SIG-M5 treated with dmso at 0.1 percent for 504 hours (cell line): ENCODE data around the gene RPP25L.

ENCODE experiments used
- DNase-seq: peaks from one replicate; lab custom pipeline; 2025; ENCODE audit not compliant: unreplicated experiment; lab: John Stamatoyannopoulos, UW

Gene RPP25L

DNA sequence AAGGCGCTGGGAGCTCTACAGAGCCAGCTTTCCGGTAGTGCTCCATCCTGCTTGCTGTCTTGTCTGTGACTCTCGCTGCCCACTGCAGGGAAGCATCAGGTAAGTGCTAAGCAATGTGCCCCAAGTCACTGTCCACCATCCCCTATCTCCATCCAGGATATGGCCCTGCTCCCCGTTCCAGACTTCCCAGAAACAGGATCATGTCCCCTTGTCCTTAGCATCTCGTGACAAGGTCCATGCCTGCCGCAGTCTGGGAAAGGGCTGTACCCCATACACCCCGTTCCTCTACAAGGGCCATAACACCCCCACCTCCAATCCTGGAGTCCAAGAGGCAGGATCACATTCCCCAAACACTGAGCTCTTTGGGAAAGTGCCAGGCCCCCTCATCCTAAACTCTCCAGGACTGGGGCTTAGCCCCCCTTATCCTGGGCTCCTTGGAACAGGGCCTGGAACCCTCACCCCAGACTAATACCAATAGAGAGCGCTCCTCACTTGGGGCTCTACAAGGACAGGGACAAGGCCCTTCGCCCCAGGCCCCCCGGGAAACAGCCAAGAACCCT, 566 bp downstream of the RPP25L start:
- DNase-seq: no peak

DNA sequence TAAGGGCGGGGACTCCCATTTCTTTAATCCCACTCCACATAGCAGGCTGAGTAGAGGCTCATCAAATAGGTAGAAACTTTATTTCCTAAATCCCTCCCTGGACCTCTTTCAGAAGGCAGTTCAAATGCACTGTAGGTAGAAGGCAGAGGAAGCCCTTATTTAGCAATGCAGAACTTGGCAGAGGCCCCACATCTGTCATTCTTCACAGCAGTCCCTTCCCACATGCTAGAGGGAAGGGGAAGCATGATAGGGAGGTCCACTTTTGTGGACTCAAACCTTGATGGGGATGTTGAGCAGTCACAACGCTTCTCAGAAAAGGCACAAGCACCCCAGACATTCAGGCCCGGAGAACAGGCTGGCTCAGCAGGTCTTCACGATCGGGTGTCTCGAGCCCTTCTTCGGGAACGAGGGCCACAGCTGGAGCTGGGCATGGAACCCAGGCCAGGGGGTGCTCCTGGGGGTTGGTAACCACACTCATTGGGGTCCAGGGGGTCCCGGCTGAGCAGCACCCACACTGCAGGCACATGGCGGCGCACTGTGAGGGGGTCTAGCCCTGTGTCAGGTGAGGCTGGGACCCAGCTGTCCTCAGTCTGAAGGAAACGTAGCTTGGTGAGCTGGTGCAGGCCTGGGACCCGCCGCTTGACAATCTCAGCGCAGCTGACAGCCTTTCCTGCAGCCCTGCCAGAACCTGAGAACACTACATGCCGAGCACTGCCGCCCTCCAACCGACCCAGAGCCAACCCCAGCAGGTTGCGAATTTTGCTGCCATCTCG, 1.3 kb downstream of the RPP25L start:
- peak; percentile 24 for DNase-seq

DNA sequence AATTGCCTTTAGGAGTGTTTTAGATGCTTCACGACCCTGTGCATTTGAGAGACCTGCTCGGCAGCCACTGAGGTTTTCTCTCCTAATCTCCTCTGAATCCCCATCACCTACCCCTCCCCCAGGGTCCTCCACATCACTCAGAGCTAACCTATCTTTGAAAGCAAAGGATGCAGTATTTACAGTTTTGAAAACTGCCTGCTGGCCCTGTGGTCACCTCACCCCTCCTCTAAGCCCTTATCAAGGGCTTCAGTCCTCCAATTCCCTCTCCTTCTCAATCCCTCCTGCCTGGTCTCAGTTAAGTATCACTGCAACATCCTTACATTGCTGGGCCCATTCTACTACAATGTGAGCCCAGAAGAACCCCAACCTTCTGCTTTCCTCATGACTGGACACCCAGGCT, 4.6 kb downstream of the RPP25L start:
- DNase-seq: no peak

DNA sequence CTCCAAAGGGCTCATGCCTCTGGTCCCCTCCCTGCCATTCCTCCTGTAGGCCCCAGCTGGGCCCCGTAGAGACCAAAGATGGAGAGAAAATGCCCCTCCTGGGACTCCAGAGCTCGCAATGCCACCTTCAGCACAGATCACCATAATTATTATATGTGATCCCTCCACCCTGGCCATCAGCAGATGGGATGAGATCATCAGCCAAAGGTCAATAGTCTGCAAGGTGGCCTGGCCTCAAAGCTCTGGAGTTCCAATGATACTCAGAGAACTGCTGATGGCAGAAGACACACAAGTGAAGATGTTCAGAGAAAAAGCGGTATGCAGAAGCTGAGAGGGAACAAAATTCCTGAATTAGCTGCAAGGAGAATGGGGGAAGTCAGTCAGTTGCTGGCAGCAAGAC, 5.0 kb downstream of the RPP25L start:
- no peak for DNase-seq

DNA sequence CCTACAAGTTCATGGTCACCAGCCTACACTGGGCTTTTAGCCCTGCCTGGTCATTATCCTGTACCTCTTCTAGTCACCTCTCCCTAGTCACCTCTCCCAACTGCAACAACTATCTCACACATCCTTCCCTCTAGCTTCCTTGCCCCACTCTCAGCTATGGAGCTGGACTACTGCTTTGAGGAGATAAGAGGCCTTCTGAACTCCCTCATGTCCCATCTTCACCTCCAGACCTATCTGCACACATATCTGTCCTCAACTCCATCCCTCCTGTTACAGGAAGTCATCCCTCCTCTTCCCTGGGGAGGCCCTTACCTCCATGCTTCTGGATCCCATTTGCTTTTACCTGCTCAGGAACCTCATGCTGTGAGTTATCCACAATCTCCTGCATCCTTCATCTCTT, 5.7 kb downstream of the RPP25L start:
- DNase-seq: no peak

DNA sequence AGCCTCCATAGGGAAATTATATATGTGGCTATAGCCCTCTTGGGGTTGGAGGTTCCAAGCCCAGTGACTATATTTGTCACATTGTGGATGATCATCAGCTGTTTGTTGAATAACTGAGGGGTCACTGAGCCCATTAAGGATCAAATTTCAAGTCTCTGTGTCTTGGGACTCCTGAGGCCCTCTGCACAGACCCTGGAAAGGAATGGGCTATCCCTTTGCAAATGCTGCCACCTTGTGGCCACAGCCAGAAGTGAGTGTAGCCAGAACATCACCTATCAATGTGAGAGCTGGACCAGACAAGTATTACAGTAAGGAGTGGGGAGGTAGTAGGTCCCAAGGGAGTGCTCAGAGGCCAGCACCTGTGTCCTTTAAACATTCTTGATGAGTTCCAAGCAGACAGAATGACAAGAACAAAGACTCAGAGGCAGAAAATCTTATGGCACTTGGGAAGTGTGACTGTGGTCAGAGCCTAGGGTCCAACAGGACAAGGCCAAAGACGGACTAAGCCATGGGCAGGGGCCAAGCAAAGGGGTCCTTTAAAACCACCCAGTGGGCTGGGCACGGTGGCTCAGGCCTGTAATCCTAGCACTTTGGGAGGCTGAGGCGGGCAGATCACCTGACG, 8.2 kb downstream of the RPP25L start:
- DNase-seq: peak; percentile 57

DNA sequence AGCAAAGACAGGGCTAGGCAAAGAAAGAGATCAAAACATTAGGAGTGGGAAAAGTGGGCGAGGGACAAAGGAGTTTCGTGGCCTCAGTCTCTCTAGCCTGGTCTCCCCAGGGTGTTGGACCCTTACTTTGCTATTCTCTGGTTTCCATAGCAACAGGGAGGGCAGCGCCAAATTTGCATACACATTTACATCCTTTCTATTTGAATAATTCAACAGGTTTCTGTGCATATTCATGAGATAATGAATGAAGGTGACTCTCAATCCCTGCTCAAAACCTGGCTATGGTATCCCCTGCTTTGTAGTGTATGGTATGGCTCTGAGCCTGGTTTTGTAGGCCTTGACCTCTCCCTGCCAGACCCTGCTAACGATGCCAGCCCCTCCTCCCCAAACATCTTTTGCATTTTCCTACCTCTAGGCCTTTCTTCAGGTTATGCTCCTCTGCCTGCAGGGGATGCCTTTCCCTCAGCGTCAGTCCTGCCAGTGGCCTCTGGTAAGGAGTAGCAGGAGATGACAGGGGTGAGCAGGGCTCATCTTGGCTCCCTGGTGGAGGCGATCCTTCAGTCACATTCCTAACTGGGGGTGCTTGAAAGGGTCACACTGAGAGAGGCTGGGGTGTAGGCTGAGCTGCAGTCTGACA, 9.8 kb downstream of the RPP25L start:
- DNase-seq: no peak

DNA sequence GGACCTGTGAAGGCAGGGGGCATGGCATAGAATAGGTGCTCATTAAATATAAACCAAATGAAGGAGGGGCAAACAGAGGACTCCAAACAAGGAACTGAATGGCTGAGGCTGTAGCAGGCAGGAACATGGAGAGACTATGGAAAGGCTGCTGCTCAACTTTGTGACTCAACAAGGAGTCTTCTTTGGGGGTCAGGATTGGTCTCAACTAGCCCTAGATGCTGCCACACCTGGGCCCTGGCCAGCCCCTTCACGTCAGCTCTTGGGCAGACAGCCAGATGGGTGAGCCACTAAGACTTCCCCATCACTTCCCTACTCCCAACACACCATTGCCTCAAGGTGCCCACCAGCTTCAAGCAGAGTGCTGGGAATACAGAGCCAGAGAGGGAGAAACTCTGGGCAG, 11.0 kb downstream of the RPP25L start:
- DNase-seq: no peak

DNA sequence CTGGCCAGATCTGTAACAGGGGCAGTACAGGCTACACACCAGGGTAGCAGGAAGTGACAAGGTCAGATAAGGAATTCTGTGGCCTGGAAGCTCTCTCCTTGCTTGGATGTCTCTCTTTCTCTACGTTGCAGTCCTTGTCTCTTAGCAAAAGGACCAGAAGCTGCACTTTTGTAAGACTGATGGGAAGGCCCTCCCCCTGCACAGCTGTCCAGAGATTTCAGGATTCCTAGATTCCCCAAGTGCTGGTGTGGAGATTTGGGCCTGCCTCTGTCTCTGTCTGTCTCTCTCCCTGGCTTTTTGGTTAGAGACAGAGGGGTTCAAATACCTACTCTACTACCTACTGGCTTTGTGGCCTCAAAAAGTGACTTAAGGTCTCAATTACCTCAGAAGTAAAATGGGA, 12.4 kb downstream of the RPP25L start:
- no peak for DNase-seq

DNA sequence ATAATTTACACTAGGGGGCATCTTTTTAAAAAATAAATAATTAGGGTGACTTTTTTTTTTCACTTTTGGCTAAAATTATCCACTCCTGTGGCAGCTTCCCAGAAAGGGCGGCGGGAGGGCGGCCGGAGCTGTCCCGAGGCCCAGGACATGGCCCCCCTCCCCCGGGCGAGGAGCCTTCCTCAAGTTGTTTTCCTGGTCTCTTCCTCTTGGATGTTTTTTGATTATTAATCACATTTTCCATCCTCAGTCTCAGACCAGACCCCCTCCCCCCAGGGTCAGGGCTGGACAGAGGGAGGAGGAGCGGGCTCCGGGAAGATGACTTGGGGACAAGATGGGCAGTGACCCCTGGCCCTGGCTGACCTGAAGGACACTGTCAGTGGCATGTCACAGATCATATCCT, 17.7 kb downstream of the RPP25L start:
- DNase-seq: no peak

DNA sequence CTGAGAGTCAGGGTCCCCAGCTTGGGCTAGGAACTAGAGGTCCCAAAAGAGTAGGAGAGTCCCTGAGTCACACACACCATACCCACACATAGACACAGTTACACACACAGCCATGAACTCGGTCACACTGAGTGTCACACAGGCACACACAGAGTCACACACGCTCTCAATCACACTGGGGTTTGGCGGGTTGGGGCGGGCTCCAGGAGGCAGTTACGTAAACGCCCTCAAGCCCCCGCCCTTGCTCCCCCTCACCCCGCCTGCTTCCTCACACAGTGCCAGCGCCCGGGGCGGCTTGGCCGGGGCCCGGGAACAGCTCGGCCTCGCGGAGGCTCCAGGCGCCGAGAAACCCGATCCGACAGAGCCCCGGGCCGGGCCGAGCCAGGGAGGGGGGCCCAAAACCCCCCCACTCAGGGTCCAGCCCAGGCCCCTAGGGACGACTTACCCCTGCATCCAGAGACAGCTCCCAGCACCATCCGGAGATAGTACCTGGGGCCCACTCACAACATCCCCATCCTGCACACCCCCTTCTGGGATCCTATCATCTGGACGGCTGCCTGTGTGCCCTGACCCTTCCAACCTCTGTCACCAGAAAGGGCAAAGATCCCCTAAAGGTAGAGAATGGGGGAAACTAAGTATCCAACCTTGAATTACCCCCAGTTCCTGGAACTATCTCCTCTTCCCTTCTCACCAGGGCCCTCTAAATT, 18.8 kb downstream of the RPP25L start:
- peak; percentile 10 for DNase-seq

DNA sequence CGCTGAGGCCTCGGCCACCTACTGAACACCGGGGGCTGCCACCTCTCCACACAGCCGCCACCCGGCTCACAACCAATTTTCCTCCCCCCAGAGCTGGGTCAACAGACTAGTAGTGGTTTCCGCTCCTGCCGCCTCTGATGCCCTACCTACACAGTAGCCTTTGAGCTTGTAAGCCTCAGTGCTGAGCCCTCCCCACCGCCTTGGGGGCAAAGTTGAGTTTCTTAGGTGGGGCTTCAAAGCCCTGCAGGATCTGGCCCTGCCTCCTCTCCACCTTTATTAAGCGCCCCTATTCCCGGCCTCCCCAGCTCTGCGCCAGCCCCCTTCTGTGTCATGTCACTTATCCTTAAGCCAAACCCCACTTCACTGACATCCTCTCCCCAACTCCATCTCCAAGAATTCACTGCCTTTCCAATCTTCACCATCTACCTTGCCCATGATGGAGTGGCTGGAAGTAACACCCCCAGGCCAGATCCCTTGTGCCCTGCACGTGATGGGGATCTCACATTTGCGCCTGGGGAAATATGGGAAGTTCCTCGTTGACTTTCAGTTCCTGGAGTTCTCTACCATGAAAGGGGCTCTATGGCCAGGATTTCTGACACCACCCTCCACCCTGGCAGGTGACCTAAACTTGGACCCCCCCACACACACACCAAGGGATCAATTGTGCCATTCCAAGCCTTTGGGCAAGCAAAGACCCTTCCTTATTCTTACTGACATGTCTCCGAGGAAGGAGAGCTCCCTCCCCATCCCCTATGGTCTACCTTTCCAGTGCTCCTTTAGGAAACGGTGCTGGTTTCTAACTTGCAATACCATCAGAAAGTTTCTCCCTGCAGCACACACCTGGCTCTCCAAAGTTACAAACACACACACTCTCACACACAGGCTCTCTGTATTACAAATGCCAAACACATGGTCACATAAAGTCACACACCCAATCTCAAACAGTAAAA, 19.7 kb downstream of the RPP25L start:
- DNase-seq: peak; percentile 39

DNA sequence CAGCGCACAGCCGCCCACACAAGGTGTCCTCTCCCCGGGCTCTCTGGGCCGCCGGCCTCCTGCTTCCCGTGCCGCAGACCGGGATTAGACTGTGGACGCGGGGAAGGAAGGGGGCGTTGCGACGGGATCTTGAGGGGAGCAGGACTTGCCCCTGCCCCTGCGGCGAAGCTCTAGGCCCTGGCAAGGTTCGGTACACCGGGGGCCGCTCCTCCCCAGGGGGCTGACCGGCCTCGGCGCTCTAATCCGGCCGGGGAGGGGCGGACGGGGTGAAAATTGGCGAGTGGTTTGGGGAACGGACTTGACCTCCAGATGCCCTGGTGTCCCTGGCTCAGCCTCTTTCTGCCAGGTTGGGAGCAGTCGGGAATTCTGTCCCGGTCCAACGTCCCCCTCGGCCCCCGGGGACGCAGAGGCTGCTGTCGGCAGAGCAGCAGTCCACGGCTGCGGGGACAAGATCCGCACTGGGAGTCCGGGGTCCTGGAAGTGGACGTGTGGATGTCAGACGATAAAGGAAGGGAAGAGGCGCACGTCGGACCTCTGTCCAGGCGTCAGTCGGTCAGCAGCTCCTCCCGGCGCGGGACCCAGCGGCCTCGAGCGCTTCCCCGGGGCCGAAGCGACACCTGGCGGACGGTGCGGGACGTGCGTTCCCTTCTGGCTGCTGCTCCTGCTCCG, 20.5 kb downstream of the RPP25L start:
- DNase-seq: peak; percentile 50

DNA sequence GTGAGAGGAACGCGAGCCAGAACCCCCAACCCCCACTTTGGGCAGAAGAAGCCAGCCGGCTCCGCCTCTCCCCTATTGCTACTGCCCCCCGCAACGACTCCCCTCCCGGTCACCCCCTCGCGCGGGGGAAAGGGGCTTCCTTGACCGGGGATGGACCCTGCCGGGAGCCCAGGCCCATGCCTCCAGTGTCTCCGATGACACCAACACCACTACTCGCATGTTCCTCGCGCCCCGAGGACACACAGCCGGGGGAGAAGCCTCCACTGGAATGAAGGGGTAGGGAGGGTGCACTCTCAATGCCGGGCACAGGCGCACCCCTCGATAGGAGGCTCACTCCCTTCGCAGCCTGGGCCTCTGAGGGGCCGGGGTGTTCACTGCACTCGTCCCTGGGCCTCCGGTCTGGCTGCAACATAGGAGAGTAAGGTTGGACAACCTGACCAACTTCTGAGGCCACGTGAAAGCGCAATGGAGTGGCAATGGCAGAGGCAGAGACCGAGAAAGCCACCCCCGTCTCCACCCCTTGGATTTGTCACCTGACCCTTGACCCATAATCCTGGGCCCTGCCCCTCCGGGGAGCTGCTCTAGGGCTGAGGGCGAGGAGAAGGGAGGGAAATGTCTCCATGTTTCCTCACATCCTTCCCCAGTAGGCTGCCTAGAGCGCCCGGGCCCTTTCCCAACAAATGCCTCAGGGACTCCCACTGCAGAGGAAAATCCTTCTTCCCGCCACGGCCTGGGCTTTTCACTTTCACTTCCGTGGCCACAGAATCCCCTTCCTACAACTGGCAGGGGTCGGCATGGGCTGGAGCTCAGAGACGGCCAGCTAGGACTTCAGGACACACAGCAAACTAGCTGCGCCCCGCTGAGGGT, 21.3 kb downstream of the RPP25L start:
- DNase-seq: peak; percentile 4

DNA sequence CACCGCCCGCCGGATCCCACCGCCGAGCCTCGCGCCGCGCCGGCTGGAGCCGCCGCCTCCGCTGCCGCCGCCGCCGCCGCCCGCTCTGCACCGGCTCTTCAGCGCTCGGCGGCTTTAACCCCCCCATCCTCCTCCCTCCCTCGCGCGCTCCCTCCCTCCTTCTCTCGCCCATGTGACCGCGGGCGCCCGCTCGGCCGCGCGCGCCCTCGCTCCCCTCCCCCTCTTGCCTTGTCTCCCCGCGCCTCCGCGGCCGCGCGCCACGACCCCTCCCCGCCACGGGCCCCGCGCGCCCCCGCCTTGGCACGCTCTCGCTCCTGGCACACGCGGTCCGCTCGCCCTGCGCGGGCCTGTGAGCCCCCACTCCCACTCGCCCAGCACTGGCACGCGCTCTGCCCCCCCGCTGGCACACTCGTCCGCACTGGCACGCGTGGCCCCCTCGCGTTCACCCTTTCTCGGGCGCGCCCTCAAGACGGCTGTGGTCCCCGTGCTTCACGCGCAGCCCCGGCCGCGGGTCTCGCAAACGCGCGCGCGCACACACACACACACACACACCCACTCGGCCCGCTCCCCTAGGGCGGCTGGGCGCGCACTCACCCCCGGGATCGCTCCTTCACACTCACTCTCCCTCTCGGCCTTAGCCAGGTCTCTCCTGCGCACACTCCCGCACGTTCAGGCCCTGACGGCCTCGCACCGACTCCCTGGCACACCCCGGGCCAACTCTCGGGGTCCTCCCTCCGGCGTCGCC, 22.1 kb downstream of the RPP25L start, which contains the start of gene CNTFR:
CNTFR (minus strand) TSS at position 89 of the 745 bp plus-strand sequence. CDS start 20,743 bp downstream, outside the sequence.
- DNase-seq: peak; percentile 9

DNA sequence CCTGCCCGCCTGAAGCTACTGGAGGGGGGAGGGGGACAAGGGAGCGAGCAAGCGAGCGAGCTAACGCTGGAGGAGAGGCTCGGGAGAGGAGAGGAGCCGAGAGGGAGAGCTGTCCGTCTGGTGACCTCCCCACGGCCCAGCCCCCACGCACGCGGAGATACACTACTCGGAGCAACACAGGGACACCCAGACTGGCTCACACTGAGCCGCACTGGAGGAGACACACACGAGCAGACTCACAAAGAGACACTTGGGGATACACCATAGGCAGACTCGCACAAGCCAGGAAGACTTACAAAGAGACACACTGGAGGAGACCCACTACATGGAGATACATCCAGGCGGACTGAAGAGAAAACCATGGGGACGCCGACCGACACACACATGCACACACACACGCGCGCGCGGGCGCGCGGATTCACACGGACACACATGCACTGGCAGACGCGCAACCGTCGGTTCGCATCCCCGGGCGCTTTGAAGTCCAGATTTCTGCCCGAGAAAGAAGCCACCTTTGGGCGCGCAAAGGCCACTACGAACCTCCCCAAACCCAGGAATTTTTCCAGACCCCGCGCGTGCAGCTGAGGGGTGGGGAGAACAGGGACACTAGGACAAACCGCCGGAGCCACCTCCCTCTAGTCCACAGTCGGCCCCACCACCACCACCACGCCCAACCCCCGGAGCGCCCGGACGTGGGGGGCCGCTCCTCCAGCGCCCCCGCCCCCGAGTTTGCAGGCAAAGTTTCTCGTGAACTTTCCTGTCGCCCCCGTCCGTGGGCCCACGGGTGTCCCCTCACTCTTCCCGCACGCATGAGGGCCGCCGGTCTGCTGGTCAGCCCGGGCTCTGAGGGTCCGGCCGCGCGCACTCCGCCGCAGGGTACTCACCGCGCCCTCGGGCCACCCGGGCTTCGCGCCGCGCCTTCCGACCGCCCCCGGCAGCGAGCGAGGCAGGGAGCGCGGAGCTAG, 22.9 kb downstream of the RPP25L start:
- DNase-seq: no peak

DNA sequence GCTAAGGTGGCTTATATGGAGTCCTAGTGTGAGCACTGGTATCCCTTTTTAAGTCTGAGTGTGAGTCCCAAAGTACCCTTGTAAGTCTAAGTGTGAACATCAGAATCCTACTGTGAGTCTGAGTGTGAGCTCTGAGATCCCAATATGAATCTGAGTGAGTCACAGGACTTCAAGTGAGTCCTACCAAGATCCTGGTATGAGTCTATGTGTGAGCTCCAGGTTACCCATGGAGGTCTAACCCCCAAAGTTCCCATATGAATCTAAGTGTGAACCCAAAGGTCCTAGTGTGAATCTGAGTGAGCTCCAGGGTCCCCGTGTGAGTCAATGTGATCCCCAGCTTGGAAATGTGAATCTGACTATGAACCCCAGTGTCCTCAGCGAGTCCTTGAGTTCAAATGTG, 24.6 kb downstream of the RPP25L start:
- DNase-seq: no peak
